GM12873 (cell line): ENCODE measurements around the gene EML2.

Source experiments
- TF ChIP-seq, protein P1 (sequence below): IDR thresholded peaks from 2 replicates; pipeline ENCODE4 v1.5.1; 2012; ENCODE audit warnings: low read depth, mild to moderate bottlenecking, moderate library complexity, low read length, control low read depth; ENCODE audit not compliant: insufficient read depth; ENCODE audit errors: missing control alignments

Gene EML2

DNA sequence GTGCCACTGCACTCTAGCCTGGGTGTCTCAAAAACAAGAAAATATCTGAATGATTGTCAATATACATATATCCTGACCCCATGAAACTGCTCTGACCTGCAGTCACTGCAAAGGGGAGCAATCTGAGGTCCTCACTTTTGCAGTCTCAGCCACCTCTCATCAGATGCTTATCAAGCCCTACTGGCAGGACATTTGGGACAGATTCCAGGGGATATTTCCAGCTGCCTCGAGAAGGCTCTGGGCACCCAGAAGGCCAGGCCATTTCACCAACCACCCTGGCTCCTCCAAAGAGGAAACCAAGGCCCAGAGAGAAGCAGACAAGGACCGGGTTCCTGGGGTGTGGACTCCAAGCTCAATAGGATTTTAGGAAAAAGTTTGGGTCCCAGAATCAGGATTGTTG lies 2.3 kb downstream of the EML2 start:
- TF ChIP-seq, protein P1, sequence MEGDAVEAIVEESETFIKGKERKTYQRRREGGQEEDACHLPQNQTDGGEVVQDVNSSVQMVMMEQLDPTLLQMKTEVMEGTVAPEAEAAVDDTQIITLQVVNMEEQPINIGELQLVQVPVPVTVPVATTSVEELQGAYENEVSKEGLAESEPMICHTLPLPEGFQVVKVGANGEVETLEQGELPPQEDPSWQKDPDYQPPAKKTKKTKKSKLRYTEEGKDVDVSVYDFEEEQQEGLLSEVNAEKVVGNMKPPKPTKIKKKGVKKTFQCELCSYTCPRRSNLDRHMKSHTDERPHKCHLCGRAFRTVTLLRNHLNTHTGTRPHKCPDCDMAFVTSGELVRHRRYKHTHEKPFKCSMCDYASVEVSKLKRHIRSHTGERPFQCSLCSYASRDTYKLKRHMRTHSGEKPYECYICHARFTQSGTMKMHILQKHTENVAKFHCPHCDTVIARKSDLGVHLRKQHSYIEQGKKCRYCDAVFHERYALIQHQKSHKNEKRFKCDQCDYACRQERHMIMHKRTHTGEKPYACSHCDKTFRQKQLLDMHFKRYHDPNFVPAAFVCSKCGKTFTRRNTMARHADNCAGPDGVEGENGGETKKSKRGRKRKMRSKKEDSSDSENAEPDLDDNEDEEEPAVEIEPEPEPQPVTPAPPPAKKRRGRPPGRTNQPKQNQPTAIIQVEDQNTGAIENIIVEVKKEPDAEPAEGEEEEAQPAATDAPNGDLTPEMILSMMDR: no peak

DNA sequence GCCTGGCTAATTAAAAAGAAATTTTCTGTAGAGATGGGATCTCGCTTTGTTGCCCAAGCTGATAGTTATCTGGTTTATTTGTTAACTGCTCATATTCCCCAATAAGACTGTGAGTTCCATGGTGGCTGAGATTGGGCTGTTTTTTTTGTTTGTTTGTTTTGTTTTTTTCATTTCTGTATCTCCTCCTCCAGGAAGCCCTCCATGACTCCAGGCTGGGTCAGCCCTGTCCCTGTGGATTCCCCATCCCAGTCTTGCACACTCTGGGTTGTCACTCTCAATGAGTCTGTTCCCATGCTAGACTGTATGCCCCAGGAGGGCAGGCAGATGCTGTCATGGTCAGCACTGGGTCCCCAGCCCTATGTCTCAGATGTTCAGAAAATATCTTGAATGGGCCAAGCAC lies 2.9 kb downstream of the EML2 start:
- TF ChIP-seq, protein P1: no peak

DNA sequence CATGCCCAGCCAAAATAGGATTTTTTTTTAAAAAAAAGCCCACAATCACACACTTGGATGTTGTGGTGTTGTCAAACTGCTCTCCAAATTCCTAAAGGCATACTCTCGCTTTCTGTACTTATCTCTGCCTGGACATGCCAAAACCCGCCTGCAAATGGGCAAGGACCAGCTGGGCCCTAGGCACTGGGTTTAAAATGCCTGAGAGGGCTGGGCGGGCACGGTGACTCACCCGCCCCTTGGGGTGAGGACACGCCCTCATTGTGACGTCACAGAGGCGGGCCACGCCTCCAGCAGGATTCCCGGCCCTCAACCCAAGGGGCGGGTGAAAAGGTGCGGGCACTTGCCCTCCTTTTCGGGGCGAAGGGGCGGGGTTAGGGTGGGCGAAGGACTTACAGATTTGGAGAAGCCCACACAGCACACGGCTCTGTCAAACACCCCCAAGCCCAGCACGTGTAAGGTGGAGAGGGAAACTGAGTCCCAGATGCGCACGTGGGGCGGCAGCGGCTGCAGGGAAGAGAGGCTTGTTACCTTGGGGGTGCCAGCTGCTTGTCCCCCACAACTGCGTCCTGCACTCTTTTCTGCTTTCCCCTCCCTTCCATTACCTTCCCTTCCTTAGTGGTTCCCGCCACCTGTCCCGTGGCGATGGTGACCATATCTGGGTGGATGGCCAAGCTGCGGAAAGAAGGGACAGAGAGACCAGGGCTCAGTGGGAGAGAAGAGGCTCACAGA lies 6.6 kb downstream of the EML2 start:
- TF ChIP-seq, protein P1: no peak

DNA sequence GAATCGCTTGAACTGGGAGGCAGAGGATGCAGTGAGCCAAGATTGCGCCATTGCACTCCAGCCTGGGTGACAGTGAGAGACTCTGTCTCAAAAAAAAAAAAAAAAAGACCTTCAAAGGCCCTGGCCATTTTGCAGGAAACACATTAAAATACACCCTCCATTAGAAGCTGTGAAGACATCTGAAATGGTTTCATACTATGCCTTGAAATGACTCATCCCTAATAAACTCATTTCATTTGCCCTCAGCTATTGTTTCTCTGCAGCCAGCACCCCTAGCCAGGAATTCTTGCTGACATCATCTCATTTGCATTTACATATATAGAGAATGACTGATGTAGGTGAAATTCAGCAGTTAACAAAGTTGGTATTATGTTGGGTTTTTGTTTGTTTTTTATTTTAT lies 8.7 kb downstream of the EML2 start:
- TF ChIP-seq, protein P1: no peak

DNA sequence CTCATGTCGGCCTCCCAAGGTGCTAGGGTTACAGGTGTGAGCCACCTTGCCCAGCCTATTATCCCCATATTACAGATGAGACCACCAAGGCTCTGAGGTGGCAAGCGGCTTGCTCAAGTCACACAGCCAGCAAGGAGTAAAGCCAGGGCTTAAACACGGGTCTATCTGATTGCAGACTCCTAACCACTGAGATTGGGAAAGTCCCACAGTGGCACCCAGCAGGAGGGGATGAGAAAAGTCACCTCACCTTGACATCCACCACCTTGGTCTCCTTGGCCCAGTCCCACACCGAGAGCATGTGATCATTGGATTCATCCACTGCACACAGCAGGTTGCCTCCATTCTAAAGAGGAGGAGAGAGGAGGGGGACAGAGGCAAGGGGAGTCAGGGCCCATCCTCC lies 9.5 kb downstream of the EML2 start:
- TF ChIP-seq, protein P1: no peak

DNA sequence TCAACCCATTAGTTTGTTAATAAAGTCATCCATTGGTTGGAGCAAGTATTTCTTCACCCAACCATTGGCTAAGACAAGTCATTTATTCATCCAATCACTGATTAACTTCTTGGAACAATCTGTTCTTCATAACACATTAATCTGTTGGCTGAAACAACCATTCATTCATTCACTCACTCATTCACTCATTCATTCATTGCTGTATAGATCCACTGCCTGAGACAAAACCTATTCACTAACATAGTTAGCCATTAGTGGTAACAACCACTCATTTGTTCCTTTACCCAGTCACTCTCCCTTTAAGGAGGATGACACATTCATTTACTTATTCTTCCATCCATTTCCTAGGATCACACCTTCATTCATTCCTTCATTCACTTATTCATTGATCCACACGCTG lies 15.2 kb downstream of the EML2 start:
- TF ChIP-seq, protein P1: no peak

DNA sequence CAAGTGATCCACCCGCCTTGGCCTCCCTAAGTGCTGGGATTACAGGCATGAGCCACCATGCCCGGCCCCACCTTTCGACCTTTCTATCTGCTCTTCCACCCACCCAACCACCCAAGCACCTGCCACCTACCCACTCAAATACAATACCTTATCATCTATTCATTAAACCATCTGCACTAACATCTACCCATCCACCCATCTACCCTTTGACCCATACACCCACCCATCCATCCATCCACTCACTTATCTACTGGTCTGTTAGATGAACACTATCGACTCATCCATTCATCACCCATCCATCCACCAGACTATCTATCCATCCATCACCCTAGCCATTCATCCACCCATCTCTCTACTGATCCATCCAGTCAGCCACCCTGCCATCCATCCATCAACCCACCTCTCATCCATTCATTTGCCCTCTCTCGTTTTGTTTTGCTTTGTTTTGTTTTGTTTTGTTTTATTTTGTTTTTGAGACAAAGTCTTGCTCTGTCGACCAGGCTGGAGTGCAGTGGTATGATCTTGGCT lies 17.2 kb downstream of the EML2 start:
- TF ChIP-seq, protein P1: no peak

DNA sequence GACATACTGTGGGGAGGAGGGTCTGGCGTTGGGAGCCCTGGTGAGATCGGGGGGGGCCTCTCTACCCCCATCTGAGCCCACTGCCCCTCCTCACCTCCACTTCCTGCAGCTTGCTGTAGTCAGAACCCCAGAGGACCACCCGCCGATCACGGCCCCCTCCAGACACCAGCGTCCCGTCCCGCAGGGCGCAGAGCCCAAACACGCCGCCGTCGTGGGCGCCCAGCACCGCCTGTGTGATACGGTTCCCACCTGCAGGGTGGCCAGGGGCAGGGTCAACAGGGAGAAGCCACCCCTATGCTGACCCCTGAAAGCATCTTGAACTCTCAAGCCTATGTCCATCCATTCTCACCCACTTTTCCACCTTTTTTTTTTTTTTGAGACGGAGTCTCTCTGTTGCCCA lies 17.8 kb downstream of the EML2 start:
- TF ChIP-seq, protein P1: no peak
